ENCODE results near the gene RFT1.

Gene RFT1

DNA sequence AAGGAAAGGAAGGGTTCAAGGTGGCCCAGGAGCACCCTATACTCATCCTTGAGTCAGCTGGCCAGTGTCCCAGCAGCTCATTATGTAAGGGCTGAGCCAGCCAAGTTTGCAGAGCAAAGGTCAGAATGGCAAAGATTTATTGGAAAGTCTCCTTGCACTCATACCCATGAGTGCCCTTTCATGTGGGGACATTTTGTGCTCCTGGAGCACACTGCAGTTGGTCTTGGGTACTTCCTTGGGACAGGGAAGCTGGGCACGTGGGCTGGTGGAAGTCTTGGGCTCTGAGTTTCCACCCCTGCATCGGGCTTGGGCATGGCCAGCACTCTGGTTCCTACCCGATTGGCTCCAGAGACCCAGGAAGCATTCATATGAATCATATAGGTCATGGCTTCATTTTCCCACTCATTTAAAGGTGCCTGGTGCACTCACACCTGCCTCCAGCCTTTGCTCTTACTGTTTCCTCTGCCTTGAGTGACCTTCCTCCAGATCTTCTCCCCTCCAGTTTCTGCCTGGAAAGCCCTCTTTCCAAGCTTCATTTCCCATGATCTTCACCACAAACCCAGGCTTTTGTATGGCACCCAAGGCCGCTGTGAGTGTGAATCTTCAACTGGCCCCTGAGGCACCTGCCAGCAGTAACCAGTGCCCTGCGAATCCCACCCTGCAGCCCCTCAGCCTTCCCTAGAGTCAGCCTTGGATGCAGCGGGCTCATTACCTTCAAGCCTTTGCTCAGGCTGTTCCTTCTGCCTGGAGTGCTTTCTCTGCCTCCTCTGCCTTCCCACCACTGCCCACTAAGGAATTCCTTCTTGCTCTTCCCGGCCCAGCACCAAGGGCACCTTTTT lies 20.2 kb upstream of the RFT1 start:
- DNase-seq (ENCODE audit: low read depth, low spot score): no peak

DNA sequence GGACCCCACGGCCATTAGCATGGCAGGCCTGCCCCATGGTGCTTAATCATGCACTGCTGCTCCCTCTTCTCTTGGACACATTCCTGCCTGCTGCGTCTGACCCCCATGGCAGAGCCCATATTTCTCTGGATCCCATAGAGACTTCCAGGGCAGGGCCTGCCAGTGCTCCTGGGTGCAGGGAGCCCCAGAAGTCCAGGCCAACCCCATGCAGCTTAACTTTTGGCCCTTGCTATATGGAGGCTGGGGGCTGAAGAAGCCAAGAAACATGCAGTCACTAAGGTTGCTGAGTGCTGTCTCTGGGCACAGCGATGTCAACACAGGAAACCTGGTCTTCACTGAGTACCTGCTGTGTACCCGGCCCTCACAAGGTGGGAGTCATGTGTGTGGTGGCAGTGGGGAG lies 19.5 kb upstream of the RFT1 start:
- DNase-seq (ENCODE audit: low read depth, low spot score): no peak

DNA sequence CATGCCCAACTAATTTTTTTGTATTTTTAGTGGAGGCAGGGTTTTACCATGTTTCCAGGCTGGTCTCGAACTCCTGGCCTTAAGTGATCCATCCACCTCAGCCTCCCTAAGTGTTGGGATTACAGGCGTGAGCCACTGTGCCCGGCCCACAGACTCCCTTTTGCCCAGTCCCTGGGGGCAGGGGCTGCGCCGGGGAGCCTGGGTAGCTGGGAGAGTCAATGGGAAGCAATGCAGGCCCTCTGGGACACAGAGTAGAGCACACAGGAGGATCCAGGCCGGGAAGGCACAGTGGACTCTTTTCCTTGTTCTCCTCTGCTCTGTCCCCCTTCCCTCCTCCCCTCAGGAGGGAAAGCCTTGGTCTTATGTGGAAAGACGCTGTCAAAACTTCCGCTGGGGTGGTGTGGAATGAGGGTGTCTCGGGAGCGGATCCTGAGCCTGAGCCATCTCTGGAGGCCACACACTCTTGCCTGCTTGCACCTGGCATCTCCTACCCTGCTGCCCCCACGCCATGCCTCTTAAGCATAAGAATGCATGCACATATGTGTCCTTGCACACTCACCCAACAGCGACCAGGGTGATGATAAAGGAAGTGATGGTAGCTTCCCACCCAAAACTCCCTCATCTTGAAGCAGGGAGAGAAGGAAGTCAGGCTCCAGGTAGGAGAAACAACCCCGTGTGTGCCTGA lies 18.9 kb upstream of the RFT1 start:
- no peak for DNase-seq (ENCODE audit: low read depth, low spot score)

DNA sequence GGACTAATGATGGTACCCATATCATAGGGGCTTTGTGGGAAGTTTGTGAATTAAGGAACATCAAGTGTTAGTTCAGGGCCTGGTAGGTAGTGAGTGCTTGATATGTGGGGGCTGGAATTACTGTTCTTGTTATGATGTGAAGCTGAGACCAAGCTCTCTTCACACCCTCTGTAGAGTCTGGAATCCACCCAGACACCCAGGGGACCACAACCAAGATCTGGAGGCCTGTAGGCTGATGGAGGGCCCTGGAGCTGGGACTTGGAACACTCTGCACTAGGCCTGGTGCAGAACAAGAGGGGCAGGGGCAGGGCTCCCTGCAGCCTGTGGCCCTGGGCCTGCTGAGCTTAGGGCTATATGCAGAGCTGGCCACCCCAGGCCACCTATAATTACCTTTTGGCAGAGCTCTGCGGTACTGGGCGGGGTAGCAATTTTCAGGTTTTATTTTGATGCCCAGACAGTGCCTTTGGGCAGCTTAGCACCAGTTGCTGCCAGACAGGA lies 17.7 kb upstream of the RFT1 start:
- no peak for DNase-seq (ENCODE audit: low read depth, low spot score)

DNA sequence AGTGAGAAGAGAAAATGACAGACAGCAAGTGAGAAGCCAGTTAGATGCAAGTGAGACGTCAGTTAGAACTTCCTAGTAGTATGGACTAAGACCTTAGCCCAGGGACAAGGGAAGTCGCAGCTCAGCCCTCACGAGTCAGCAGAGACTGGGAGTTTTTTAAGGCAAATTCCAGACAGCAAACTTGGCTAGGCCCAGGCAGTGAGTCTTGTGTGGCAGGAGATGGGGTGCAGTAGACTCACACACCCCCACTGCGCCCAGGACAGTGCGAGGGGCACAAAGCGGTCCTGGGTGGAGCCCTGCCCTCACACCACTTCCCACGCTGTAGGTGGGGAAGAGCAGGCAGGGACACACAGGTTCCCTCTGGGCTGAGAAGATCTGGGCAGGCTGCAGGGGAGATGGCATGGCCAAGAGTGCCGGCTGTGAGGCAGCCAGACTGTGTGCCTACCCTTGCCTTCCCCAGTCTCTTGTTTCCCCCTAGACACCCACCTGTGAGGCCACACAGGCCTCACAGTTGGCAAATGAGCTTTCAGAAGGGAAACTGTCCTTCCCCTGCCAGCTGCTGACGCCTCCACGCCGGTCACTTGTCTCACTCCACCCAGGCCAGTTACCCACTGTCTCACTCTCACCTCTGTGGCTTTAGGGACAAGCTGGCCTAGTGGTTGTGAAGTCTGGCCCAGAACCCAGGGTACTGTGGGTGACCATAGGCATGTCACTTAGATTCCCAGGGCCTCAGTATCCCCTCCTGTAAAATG lies 17.1 kb upstream of the RFT1 start:
- no peak for DNase-seq (ENCODE audit: low read depth, low spot score)

DNA sequence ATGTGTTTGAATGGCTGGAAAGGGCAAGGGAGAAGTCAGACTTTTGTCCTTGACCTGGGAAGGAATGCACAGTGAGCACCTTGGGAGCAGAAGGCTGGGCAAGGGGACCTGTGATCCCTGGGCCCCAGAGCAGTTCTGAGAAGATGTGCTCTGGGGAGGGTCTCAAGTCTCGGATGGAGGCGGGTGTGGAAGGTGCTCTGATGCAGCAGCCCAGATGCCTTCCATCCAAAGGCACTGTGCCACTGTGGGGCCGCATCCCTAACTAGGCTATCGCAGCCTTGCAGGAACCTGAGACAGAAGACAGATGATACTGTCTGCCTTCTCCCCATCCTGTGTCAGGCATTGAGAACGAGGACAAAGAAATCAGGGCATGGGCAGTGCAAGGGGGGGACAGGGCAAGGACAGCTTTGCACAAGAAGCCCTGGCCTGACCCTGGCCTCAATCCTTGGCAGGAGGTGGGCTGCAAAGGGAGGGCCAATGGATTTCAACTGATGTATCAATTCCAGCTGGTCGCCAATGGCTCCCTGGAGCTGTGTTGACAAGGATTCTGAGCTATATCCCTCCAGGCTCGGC lies 16.2 kb upstream of the RFT1 start:
- no peak for DNase-seq (ENCODE audit: low read depth, low spot score)

DNA sequence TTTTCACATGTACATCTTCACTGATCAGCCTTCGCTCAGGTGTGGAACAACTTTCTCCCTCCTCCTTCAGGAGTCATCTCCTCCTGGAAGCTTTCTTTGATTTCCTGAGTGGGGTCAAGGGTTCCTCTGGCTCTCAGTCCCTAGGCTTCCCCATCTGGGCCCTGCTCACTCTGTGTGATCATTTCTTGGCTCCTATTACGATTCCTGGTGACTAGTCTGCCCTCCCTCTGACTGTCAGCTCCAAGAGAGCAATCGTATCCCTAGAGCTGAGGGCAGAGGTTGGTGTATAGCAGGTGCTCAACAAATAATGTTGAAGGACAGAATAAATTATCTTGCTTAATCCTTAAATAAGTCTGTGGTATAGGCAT lies 15.5 kb upstream of the RFT1 start:
- no peak for DNase-seq (ENCODE audit: low read depth, low spot score)

DNA sequence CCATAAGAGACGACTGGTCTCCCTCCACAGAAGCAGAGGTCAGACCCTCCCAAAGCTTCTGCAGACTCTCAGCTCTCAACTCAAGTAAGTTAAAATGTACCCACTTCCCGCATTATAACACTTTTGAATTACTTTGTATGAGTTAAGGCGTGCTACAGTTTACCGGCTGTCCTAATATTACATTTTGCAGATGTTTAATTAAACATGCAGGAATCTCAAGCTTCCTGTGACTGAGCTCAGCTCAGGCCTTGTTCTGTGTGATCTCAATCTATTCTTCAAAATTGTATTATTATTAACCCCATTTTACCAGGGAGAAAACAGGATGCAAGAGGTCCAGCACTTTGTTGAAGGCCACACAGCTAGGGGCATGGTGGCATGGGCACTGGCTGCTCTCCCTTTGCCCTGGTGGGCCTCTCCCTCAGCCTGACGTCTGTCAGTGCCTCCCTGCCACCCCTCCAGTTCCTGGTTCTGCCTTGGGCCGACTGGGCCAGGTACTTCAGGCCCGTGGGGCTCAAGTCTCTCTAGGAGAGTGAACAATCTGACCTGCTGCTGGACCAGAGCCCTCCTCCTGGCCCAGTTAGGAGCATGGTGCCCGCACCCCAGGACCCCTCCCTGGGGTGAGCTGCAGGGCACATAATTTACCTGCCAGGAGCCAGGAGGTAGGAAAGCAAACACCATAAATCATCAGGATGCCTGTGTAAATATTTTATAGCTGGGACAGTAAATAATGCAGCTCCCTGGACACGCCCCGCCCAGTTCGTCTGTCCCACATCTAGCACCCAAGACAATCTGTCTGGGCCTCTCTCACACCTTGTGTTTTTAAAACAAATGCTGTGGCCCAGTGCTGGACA lies 14.9 kb upstream of the RFT1 start:
- DNase-seq (ENCODE audit: low read depth, low spot score): no peak

DNA sequence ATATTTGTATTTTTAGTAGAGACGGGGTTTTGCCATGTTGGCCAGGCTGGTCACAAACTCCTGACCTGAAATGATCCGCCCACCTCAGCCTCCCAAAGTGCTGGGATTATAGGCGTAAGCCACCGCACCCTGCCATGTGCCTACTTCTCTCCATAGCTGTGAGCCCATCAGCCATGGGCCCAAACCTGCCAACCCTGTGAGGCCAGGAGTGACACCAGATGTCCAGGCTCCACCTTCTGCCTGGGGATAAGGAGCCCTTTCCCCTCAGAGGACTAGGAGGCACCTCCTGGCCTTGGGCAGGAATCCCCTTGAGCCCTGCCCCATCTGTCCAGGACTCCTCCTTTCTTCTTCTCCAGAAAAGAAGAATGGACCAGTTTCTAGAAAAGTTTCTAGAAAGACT lies 14.2 kb upstream of the RFT1 start:
- no peak for DNase-seq (ENCODE audit: low read depth, low spot score)

DNA sequence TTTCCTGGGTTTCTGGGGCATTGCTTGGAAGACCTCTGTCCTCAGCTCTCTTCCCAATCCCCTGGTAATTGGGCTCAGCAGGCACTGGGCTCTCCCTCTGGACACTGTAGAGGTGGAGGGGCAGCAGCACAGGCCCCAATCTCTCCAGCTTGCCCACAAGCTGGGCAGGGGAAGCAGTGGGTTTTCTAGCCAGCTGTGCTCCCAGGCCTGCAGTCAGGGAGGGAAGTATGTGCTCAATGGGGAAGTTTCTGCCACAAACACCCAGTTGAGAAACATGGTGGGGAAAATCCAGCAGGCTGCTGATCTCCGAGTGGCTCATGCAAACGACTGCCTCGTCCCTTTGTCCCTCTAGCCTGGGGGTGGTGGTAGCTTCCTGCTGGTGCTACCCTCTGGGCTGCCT lies 12.8 kb upstream of the RFT1 start:
- DNase-seq (ENCODE audit: low read depth, low spot score): no peak

DNA sequence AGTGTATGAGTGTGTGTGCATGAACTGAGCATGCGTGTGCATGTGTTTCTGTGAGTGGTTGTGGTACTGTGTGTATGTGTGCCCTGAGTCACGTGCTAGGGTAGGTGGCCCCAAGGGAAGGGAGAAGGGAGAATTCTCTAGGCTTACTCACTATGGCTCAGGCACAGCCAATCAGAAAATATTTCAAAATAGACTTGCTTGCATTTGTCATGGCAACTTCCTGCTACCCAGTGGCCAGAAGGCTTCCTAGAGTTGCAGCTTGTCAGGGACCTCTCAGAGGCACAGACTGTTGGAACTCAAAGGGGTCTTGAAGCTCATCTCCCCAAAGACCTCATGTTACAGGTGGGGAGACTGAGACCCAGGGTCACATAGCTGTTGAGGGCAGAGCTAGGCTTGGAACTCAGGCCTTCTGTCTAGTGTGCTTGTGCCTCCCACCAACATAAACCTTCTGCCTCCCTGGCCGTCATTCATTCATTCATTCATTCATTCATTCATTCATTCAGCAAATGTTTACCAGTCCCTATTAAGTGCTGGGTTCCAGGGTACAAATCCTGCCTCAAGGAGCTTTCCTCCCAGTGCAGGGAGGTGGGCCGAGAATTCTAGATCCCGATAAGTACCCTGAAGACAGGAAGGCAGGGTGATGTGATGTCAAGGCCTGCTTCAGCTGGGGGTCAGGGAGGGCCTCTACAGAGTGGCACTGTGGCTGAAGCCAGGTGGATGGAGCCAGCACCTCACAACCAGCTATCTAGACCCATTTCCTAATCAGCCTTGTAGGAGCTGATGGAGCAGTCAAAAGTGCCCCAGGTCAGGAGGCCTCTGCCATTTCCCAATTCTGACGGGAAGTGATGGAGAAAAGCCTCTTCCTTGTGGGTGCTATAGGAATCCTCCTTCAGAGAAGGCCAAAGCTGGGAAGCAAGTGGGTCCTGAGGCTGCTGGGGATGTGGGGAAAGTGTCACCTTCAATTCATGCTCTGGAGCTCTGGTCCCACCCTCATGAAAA lies 10.9 kb upstream of the RFT1 start:
- no peak for DNase-seq (ENCODE audit: low read depth, low spot score)

DNA sequence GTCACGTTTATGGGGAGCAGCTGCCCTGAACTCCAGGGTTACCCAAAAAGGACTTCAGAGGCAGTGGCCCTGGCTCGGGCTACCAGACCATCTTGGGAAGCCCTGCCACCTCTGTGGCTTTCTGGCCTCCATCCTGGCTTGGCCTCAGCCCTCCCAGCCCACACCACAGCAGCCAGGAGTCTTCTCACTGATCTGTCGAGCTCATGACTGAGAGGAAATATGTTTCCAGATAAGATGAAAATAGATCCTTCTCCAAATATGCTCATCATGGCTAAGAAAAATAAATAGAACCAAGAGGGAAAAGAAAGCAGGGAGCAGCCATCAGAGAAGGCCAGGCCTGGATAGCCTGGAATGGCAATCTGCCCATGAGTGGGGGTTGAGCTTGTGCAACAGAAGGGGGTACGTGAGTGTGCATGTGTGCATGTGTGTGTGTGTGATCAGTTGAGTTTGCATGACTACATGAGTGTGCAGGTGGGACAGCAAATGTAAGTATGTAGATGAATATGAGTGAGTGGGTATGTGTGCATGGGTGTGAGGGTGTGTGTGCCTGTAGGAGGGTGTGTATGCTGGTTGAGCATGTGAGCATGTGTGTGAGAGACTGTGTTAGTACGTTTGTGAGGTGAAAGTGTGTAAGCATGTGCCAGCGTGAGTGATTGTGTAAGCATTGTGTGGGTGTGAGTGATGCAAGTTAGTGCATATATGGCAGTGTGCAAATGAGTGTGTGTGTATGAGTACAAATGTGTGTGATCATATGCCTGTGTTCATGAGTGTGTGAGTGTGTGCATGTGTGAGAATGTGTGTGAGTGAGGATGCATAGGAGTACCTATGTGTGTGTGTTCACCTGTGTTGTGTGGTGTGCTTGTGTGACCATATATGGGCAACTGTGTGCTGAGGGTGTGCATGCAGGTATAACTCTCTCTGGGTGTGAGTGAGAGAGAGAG lies 9.9 kb upstream of the RFT1 start:
- DNase-seq (ENCODE audit: low read depth, low spot score): no peak

DNA sequence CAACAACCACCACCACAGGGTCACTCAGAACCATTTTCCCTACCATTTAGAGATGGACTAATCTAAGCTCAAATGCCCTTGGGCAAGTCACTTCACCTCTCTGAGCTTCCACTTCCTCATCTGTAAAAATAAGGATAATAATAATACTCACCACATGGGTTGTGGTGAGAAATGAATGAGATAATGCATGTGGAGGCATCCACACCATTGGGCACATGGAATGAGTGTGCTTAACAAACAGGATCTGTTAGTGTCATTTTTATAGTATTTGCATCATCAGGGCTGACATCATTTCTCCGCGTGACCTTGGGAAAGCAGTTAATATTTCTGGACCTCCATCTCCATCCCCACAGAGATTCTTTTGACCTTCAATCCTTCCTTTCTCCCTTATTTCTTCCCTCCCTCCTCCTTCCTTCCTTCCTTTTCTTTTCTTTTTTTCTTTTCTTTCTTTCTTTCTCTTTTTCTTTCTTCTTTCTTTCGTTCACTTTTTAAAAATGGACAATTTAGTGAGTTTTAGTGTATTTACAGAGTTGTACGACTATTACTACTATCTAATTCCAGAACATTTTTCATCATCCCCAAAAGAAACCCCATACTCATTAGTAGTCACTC lies 7.7 kb upstream of the RFT1 start:
- DNase-seq (ENCODE audit: low read depth, low spot score): no peak

DNA sequence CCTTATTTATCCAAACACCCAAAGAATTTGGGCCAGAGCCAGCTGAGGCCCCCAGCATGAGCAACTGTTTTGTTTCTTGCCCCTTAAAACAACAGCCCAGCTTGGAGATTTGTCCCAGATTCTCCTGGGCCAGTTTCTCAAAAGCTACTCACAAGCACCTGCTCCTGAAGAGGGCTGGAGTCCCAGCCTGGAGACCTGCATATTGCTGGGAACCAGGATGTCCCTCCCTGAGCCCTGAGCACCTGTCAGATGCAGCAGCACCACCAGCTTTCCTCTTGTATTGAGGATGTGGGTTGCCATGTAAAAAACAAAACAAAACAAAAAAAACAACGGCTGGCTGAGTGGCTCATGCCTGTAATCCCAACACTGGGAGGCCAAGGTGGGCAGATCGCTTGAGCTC lies 7.0 kb upstream of the RFT1 start:
- no peak for DNase-seq (ENCODE audit: low read depth, low spot score)

DNA sequence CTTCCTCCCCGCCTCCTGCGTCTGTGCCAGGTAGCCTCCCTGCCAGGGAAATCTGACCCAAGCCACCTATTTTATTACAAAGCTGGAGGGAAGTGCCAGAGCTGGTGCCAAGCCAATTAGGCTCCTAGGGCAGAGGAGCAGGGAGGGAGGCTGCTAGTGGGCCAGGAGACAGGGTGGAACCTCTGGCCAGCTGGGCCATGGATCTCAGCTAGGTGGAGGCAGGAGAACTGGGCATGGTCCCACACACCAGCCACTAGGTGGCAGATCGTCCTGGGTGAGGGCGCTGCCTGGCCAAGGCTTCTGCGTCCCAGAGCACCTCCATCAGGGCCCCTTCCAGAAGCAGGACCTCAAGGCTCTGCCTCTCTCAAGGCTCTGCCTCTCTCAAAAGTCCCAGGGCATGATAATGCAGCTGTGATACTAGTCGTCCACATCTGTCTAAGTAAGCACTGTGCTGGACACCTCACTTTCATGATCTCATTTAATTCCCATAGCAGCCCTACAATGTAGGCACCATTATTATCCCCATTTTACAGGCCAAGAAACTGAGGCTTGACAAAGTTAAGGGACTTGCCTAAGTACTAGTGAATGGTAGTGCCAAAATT lies 4.5 kb upstream of the RFT1 start:
- DNase-seq (ENCODE audit: low read depth, low spot score): no peak

DNA sequence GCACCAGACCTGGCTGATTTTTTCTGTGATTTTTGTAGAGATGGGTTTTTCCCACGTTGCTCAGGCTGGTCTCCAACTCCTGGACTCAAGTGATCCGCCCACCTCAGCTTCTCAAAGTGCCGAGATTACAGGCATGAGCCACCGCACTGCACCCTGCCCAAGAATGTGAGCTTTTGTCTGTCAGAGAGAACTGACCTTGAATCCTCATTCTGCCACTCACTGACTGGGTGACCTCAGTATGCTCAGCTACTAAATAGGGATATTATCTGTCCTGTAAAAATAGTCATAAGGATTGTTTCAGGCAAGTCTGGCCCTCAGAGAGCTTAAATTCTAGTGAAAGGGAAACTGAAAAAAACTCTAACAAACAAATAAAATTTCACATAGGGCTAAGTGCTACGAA lies 2.1 kb upstream of the RFT1 start:
- no peak for DNase-seq (ENCODE audit: low read depth, low spot score)

DNA sequence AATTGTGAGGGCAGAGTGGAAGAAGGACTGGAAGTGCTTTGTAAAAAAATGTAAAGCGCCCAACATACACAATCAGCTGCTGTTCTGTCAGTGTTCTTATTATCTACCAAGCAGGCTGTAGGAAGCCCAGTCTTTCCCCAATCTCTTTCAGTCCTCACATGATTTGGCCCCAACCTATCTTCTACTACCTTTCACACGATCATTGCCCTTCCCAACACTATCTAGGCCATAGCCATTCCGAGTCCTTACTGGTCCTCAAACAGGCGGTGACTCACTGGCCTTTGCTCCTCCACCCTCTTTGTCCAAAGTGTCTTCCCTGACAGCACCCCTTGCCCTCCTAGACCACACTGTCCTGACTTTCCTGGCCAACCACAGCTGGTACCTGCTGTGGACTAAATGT lies 861 bp upstream of the RFT1 start:
- DNase-seq (ENCODE audit: low read depth, low spot score): no peak

DNA sequence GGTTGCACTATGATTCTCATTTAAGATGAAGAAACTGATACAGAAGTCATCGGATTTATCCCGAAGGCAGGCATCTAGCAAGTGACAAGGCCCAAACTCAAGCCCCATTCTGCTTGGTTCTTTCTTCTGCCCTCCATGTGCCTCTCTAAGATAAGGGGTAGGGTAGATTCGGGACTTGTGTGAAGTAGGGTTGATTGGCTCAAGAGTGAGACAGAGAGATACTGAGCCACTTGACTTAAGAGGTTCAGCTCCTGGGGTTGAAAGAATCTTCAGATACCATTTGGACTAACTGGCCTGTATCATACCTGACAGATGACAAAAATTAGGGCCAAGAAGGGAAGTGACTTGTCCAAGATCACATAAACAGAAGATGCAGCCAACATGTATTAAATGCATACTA lies 891 bp downstream of the RFT1 start:
- DNase-seq (ENCODE audit: low read depth, low spot score): no peak
